Adipocyte (in vitro differentiated cells): ENCODE data around the gene MAST1.
"Not testable (repeated sequence)": the region's sequence is repeated elsewhere in the genome, so short reads cannot be mapped to it uniquely, and the experiment has no call there.

Experiments
- DNase-seq: peaks from one replicate; pipeline ENCODE4 v3.0.0-alpha.2; 2015; ENCODE audit warnings: low read depth
- H3K27me3 ChIP-seq: replicated peaks from 2 replicates; pipeline ENCODE4 v1.7.0; 2013; ENCODE audit warnings: mild to moderate bottlenecking, low read length, moderate library complexity; ENCODE audit not compliant: control insufficient read depth, insufficient read depth
- H3K36me3 ChIP-seq: 2 replicates; pipeline ENCODE4 v1.7.0; 2013; ENCODE audit warnings: low read length, mild to moderate bottlenecking, moderate library complexity; ENCODE audit not compliant: control insufficient read depth, insufficient read depth, severe bottlenecking
- H3K4me1 ChIP-seq: 2 replicates; pipeline ENCODE4 v1.7.0; 2013; ENCODE audit warnings: mild to moderate bottlenecking, low read length, moderate library complexity; ENCODE audit not compliant: control insufficient read depth, insufficient read depth
- H3K4me3 ChIP-seq: 2 replicates; pipeline ENCODE4 v1.7.0; 2013; ENCODE audit warnings: mild to moderate bottlenecking, low read length, moderate library complexity
- H3K9ac ChIP-seq: 2 replicates; pipeline ENCODE4 v1.7.0; 2013; ENCODE audit warnings: mild to moderate bottlenecking, low read length, moderate library complexity
- H3K9me3 ChIP-seq: 2 replicates; pipeline ENCODE4 v1.7.0; 2013; ENCODE audit warnings: mild to moderate bottlenecking, low read length, moderate library complexity; ENCODE audit not compliant: control insufficient read depth

Gene MAST1

GRCh38 chr19:12881172-12881808 is 43.0 kb downstream of the MAST1 start, which contains the start of gene DNASE2:
Gene DNASE2 (minus strand): TSS chr19:12881449. CDS start chr19:12881375, 74 bp downstream.
- H3K27me3 ChIP-seq, result peaks cover 9% of the 10 kb centered on the region
- H3K4me1 ChIP-seq, result peaks cover 31% of the 10 kb centered on the region
- peaks cover 10% of the 10 kb centered on the region for H3K36me3 ChIP-seq
- no peaks in the 10 kb centered on the region for H3K9me3 ChIP-seq
- peak; percentile 98 for DNase-seq
- H3K4me3 ChIP-seq, result peak within 1 kb of the TSS; percentile 91
- H3K9ac ChIP-seq, result peak within 1 kb of the TSS; percentile 91

- Histone ChIP-seq H3K9me3 (no peaks in the 10 kb centered on the region), H3K27me3 (peaks cover 13% of the 10 kb centered on the region), H3K36me3 (peaks cover 10% of the 10 kb centered on the region), H3K4me1 (peaks cover 31% of the 10 kb centered on the region), H3K9ac (no peak overlapping the region), H3K4me3 (no peak overlapping the region)
- DNase-seq, result no peak
Measured at GRCh38 chr19:12882589-12882988, 44.3 kb downstream of the MAST1 start.

- Histone ChIP-seq H3K4me1 (peaks cover 31% of the 10 kb centered on the region), H3K36me3 (no peaks in the 10 kb centered on the region), H3K27me3 (peaks cover 13% of the 10 kb centered on the region), H3K9ac (no peak overlapping the region), H3K4me3 (no peak overlapping the region), H3K9me3 (no peaks in the 10 kb centered on the region)
- DNase-seq, result no peak
Measured at GRCh38 chr19:12884202-12884601, 45.9 kb downstream of the MAST1 start.

GRCh38 chr19:12884627-12884925 is 46.3 kb downstream of the MAST1 start:
- Histone ChIP-seq H3K9ac (no peak overlapping the region), H3K4me1 (peaks cover 31% of the 10 kb centered on the region), H3K9me3 (no peaks in the 10 kb centered on the region), H3K4me3 (no peak overlapping the region), H3K27me3 (peaks cover 13% of the 10 kb centered on the region), H3K36me3 (no peaks in the 10 kb centered on the region)
- DNase-seq, result no peak

GRCh38 chr19:12884926-12885748 is 46.8 kb downstream of the MAST1 start:
- Histone ChIP-seq H3K9me3 (no peaks in the 10 kb centered on the region), H3K27me3 (peaks cover 13% of the 10 kb centered on the region), H3K4me3 (peak overlapping the region; percentile 36), H3K36me3 (no peaks in the 10 kb centered on the region), H3K4me1 (peaks cover 31% of the 10 kb centered on the region), H3K9ac (no peak overlapping the region)
- peak; percentile 62 for DNase-seq

GRCh38 chr19:12885749-12886650 is 47.7 kb downstream of the MAST1 start:
- H3K4me1 ChIP-seq, result peaks cover 24% of the 10 kb centered on the region
- no peak overlapping the region for H3K9ac ChIP-seq
- peak overlapping the region; percentile 36 for H3K4me3 ChIP-seq
- H3K27me3 ChIP-seq, result peaks cover 13% of the 10 kb centered on the region
- H3K9me3 ChIP-seq, result no peaks in the 10 kb centered on the region
- no peaks in the 10 kb centered on the region for H3K36me3 ChIP-seq
- no peak for DNase-seq

- Histone ChIP-seq H3K4me3 (no peak overlapping the region), H3K9me3 (no peaks in the 10 kb centered on the region), H3K9ac (no peak overlapping the region), H3K36me3 (no peaks in the 10 kb centered on the region), H3K27me3 (peaks cover 13% of the 10 kb centered on the region), H3K4me1 (peaks cover 24% of the 10 kb centered on the region)
- DNase-seq, result no peak
Measured at GRCh38 chr19:12886651-12886968, 48.3 kb downstream of the MAST1 start.

- H3K4me1 ChIP-seq, result peaks cover 26% of the 10 kb centered on the region
- no peak within 1 kb of the TSS for H3K4me3 ChIP-seq
- H3K9me3 ChIP-seq, result no peaks in the 10 kb centered on the region
- H3K27me3 ChIP-seq, result peaks cover 13% of the 10 kb centered on the region
- DNase-seq, result no peak
- H3K36me3 ChIP-seq, result no peaks in the 10 kb centered on the region
- no peak within 1 kb of the TSS for H3K9ac ChIP-seq
Measured at GRCh38 chr19:12886969-12887747, 48.8 kb downstream of the MAST1 start, which contains the start of gene KLF1. Gene KLF1 (minus strand): TSS chr19:12887201. CDS start chr19:12887140, 61 bp downstream.

- peaks cover 13% of the 10 kb centered on the region for H3K27me3 ChIP-seq
- no peak for DNase-seq
- no peaks in the 10 kb centered on the region for H3K9me3 ChIP-seq
- no peaks in the 10 kb centered on the region for H3K36me3 ChIP-seq
- H3K4me1 ChIP-seq, result peaks cover 22% of the 10 kb centered on the region
- H3K9ac ChIP-seq, result no peak overlapping the region
- no peak overlapping the region for H3K4me3 ChIP-seq
Measured at GRCh38 chr19:12888006-12888603, 49.8 kb downstream of the MAST1 start.

GRCh38 chr19:12890299-12890786 is 52.0 kb downstream of the MAST1 start:
- not testable (repeated sequence) for H3K4me1 ChIP-seq, DNase-seq
- peak overlapping the region; percentile 98 for H3K4me3 ChIP-seq

More at GRCh38 chr19:12890299-12890786, 52.0 kb downstream of the MAST1 start:
- not testable (repeated sequence) for H3K9ac ChIP-seq, H3K9me3 ChIP-seq, H3K27me3 ChIP-seq
- peaks cover 14% of the 10 kb centered on the region for H3K36me3 ChIP-seq
